A673 (cell line): Measurements from ENCODE around the gene UBA1. TPM values are rescaled to one million over a fixed set of nuclear protein-coding genes. Genes with fewer than 3 reads are reported as not detected.

Experiments
- BruUV-seq: library from RNA; stranded (reverse); fragments of 400-500 nt; replicated peaks from 2 replicates; lab custom pipeline; 2021; lab: Mats Ljungman, UMichigan
- CTCF ChIA-PET: fragments of 300-600 bp; sonication (Branson Sonifier 250); formaldehyde crosslinking; loops from one replicate; lab custom pipeline; 2022; ENCODE audit warnings: antibody characterized with exemption; lab: Charles Lee
- POLR2A ChIA-PET: fragments of 300-600 bp; sonication (Branson Sonifier 250); formaldehyde crosslinking; loops from one replicate; lab custom pipeline; 2022; ENCODE audit warnings: antibody characterized with exemption; ENCODE audit not compliant: low non-redundant PET; lab: Charles Lee
- DNase-seq: peaks from one replicate; pipeline ENCODE4 v3.0.0-alpha.2; 2015; ENCODE audit warnings: low spot score
- H3K27ac ChIP-seq: fragments of 200-600 bp; sonication (generic); 2 replicates; pipeline ENCODE4 v1.5.1; 2016; ENCODE audit warnings: mixed run types, low read depth, mild to moderate bottlenecking, mixed read lengths, antibody characterized with exemption, low read length; ENCODE audit not compliant: poor library complexity, severe bottlenecking
- H3K27me3 ChIP-seq: fragments of 200-600 bp; sonication (generic); replicated peaks from 2 replicates; pipeline ENCODE4 v1.6.1; 2017; ENCODE audit warnings: mixed run types, low read depth, mild to moderate bottlenecking, mixed read lengths, antibody characterized with exemption, low read length; ENCODE audit not compliant: insufficient read depth, poor library complexity
- H3K36me3 ChIP-seq: fragments of 200-600 bp; sonication (generic); 2 replicates; pipeline ENCODE4 v1.6.1; 2016; ENCODE audit warnings: mixed run types, mild to moderate bottlenecking, mixed read lengths, antibody characterized with exemption, low read length; ENCODE audit not compliant: insufficient read depth, poor library complexity, severe bottlenecking
- H3K4me1 ChIP-seq: fragments of 200-600 bp; sonication (generic); 2 replicates; pipeline ENCODE4 v1.6.1; 2017; ENCODE audit warnings: mixed run types, mild to moderate bottlenecking, mixed read lengths, antibody characterized with exemption, low read length; ENCODE audit not compliant: insufficient read depth, poor library complexity, severe bottlenecking
- H3K4me3 ChIP-seq: fragments of 200-600 bp; sonication (generic); 2 replicates; pipeline ENCODE4 v1.5.1; 2016; ENCODE audit warnings: low read depth, mixed run types, mild to moderate bottlenecking, mixed read lengths, low read length; ENCODE audit not compliant: poor library complexity, severe bottlenecking
- H3K9me3 ChIP-seq: fragments of 200-600 bp; sonication (generic); 2 replicates; pipeline ENCODE4 v1.6.1; 2016; ENCODE audit warnings: mixed run types, low read depth, mild to moderate bottlenecking, mixed read lengths, antibody characterized with exemption, low read length; ENCODE audit not compliant: poor library complexity, severe bottlenecking
- CTCF ChIP-seq: fragments of 300-800, 200-600 bp; sonication (generic); conservative IDR thresholded peaks from 2 replicates; pipeline ENCODE4 v1.5.1; 2017; ENCODE audit warnings: low read depth, mild to moderate bottlenecking, antibody characterized with exemption, low read length, moderate library complexity, mixed read lengths
- EZH2 ChIP-seq: fragments of 200-600 bp; sonication (generic); IDR thresholded peaks from 2 replicates; pipeline ENCODE4 v1.6.1; 2017; ENCODE audit warnings: borderline replicate concordance, low read depth, mild to moderate bottlenecking, mixed read lengths, antibody characterized with exemption, low read length; ENCODE audit not compliant: poor library complexity, severe bottlenecking
- intact Hi-C: fragments of 100-400 bp; cut with micrococcal nuclease; formaldehyde crosslinking; loops from one replicate; pipeline ENCODE4 v1.10.0; 2022; ENCODE audit not compliant: unreplicated experiment
- total RNA-seq: library from RNA; stranded (reverse); gene quantifications from 2 replicates; pipeline ENCODE4 v1.2.3, GENCODE V29; 2021

Gene UBA1
- total RNA-seq, 1 experiment from 2014 or later, result 413 TPM

GRCh38 chrX:47198687-47199080 is 5.1 kb downstream of the UBA1 start:
- Histone ChIP-seq H3K9me3 (no peaks in the 10 kb centered on the region), H3K27ac (no peak overlapping the region), H3K36me3 (peaks cover 80% of the 10 kb centered on the region), H3K27me3 (no peaks in the 10 kb centered on the region), H3K4me1 (peaks cover 17% of the 10 kb centered on the region), H3K4me3 (no peak overlapping the region)
- no TSS peak for BruUV-seq
- CTCF ChIA-PET, result no interaction called here
- TF ChIP-seq CTCF (no peak), EZH2 (no peak)
- intact Hi-C loops, result no loop called here
- DNase-seq, result no peak
- POLR2A ChIA-PET, result no interaction called here

- ChIA-PET CTCF (no interaction called here), POLR2A (no interaction called here)
- H3K9me3 ChIP-seq, result no peaks in the 10 kb centered on the region
- no peak overlapping the region for H3K4me3 ChIP-seq
- intact Hi-C loops, result no loop called here
- peaks cover 86% of the 10 kb centered on the region for H3K36me3 ChIP-seq
- no peak for TF ChIP-seq EZH2
- no peak for TF ChIP-seq CTCF
- peaks cover 17% of the 10 kb centered on the region for H3K4me1 ChIP-seq
- H3K27me3 ChIP-seq, result no peaks in the 10 kb centered on the region
- DNase-seq, result no peak
- no TSS peak for BruUV-seq
- no peak overlapping the region for H3K27ac ChIP-seq
These were observed 5.7 kb downstream of the UBA1 start for GRCh38 chrX:47199286-47199685.

- no peak for DNase-seq
- H3K9me3 ChIP-seq, result no peaks in the 10 kb centered on the region
- H3K27ac ChIP-seq, result no peak overlapping the region
- intact Hi-C loops, result no loop called here
- ChIA-PET CTCF (no interaction called here), POLR2A (no interaction called here)
- peaks cover 97% of the 10 kb centered on the region for H3K36me3 ChIP-seq
- no peak overlapping the region for H3K4me3 ChIP-seq
- BruUV-seq, result no TSS peak
- TF ChIP-seq EZH2 (no peak), CTCF (no peak)
- no peaks in the 10 kb centered on the region for H3K27me3 ChIP-seq
- peaks cover 9% of the 10 kb centered on the region for H3K4me1 ChIP-seq
These were observed 6.9 kb downstream of the UBA1 start for GRCh38 chrX:47200385-47201150.
